Activated CD8-positive, alpha-beta T cell treated with anti-CD3 and anti-CD28 coated beads, Interleukin-2, amount 10 ng/mL, durations not matched to agents 7 days and 5 days (primary cell): ENCODE data around the gene PITPNC1. TPM values are rescaled to one million over a fixed set of nuclear protein-coding genes. Genes with fewer than 3 reads are reported as not detected.
"Not testable (repeated sequence)": the region's sequence is repeated elsewhere in the genome, so short reads cannot be mapped to it uniquely, and the experiment has no call there.

Source experiments
- ATAC-seq: fragments of 150-1000 bp; cut with Tn5 transposase; one replicate; pipeline ENCODE4 v1.10.0; 2021; ENCODE audit warnings: moderate library complexity
- CTCF ChIA-PET: fragments of 350-600 bp; sonication (Branson Sonifier 250); formaldehyde crosslinking; loops from one replicate; lab custom pipeline; 2021; ENCODE audit warnings: antibody characterized with exemption; lab: Charles Lee
- POLR2A ChIA-PET: fragments of 350-600 bp; sonication (Branson Sonifier 250); formaldehyde crosslinking; loops from one replicate; lab custom pipeline; 2021; ENCODE audit warnings: antibody characterized with exemption; lab: Charles Lee
- DNase-seq: peaks from one replicate; pipeline ENCODE4 v3.0.0-alpha.2; 2020
- H3K27ac Mint-ChIP-seq: one replicate; pipeline ENCODE4 v1.8.0; 2021; ENCODE audit warnings: mild to moderate bottlenecking, mixed read lengths
- H3K27me3 Mint-ChIP-seq: one replicate; pipeline ENCODE4 v1.8.0; 2021; ENCODE audit warnings: low read depth, mixed read lengths
- H3K36me3 Mint-ChIP-seq: one replicate; pipeline ENCODE4 v1.8.0; 2021; ENCODE audit warnings: low read depth, mixed read lengths
- H3K4me1 Mint-ChIP-seq: one replicate; pipeline ENCODE4 v1.8.0; 2021; ENCODE audit warnings: low read depth, mixed read lengths
- H3K4me3 Mint-ChIP-seq: one replicate; pipeline ENCODE4 v1.8.0; 2021; ENCODE audit warnings: mild to moderate bottlenecking, mixed read lengths
- H3K9me3 Mint-ChIP-seq: one replicate; pipeline ENCODE4 v1.8.0; 2022; ENCODE audit warnings: mixed read lengths; ENCODE audit not compliant: insufficient read depth
- total RNA-seq, 2 experiments: library from RNA; stranded (reverse); gene quantifications; one replicate each; pipeline ENCODE4 v1.2.3, GENCODE V29; 2021

PITPNC1 gene
- total RNA-seq, 2 experiments from 2014 or later: 74.0 to 76.5 TPM

- POLR2A ChIA-PET: interaction anchor here (0.6 to 1.8 kb wide), 4 partner anchors 55 to 93 kb away, joined by 3 to 10 read pairs (median 4); no protein-coding TSS in a partner anchor
- peaks cover 62% of the 10 kb centered on the region for H3K4me1 Mint-ChIP-seq
- DNase-seq (no peak), ATAC-seq (no peak)
- peaks cover 54% of the 10 kb centered on the region for H3K36me3 Mint-ChIP-seq
- H3K4me3 Mint-ChIP-seq: no peak overlapping the region
- H3K27ac Mint-ChIP-seq: no peak overlapping the region
- H3K9me3 Mint-ChIP-seq: no peaks in the 10 kb centered on the region
- CTCF ChIA-PET: interaction anchor here (0.7 to 6.9 kb wide), 8 partner anchors 7 to 219 kb away, joined by 3 to 181 read pairs (median 4); partner anchors contain the start of gene PITPNC1
- H3K27me3 Mint-ChIP-seq: no peaks in the 10 kb centered on the region
Measured at GRCh38 chr17:67385122-67385988, 8.3 kb downstream of the PITPNC1 start.

- Mint-ChIP-seq H3K27me3 (no peaks in the 10 kb centered on the region), H3K4me3 (no peak overlapping the region), H3K4me1 (peaks cover 69% of the 10 kb centered on the region), H3K27ac (peak overlapping the region; percentile 17), H3K9me3 (no peaks in the 10 kb centered on the region), H3K36me3 (peaks cover 54% of the 10 kb centered on the region)
- DNase-seq (peak; percentile 72), ATAC-seq (no peak)
- CTCF ChIA-PET: interaction anchor here (0.7 to 6.9 kb wide), 21 partner anchors 9 to 303 kb away, joined by 3 to 181 read pairs (median 5); partner anchors contain the start of gene PITPNC1
- POLR2A ChIA-PET: interaction anchor here (0.7 to 1.8 kb wide), 5 partner anchors 12 to 88 kb away, joined by 3 to 10 read pairs (median 4); no protein-coding TSS in a partner anchor
Measured at GRCh38 chr17:67386965-67387551, 10.0 kb downstream of the PITPNC1 start.

- H3K27ac Mint-ChIP-seq, H3K9me3 Mint-ChIP-seq, H3K4me3 Mint-ChIP-seq, DNase-seq, ATAC-seq, H3K27me3 Mint-ChIP-seq: not testable (repeated sequence)
- Mint-ChIP-seq H3K4me1 (peaks cover 76% of the 10 kb centered on the region), H3K36me3 (peaks cover 54% of the 10 kb centered on the region)
- POLR2A ChIA-PET: interaction anchor here (1.1 to 3.6 kb wide), 7 partner anchors 10 to 89 kb away, joined by 4 to 33 read pairs (median 10); no protein-coding TSS in a partner anchor
- CTCF ChIA-PET: interaction anchor here (1.4 to 6.9 kb wide), 9 partner anchors 10 to 105 kb away, joined by 3 to 181 read pairs (median 13); partner anchors contain the start of genes PITPNC1 and PSMD12
Measured at GRCh38 chr17:67388536-67388935, 11.5 kb downstream of the PITPNC1 start.

- H3K36me3 Mint-ChIP-seq: peaks cover 53% of the 10 kb centered on the region
- POLR2A ChIA-PET: interaction anchor here (0.8 to 3.6 kb wide), 6 partner anchors 10 to 89 kb away, joined by 3 to 33 read pairs (median 16); no protein-coding TSS in a partner anchor
- H3K4me3 Mint-ChIP-seq: no peak overlapping the region
- CTCF ChIA-PET: interaction anchor here (1.1 to 6.9 kb wide), 11 partner anchors 10 to 98 kb away, joined by 3 to 181 read pairs (median 5); partner anchors contain the start of genes PITPNC1 and PSMD12
- H3K4me1 Mint-ChIP-seq: peaks cover 77% of the 10 kb centered on the region
- ATAC-seq (no peak), DNase-seq (no peak)
- H3K27ac Mint-ChIP-seq: peak overlapping the region; percentile 0
- no peaks in the 10 kb centered on the region for H3K9me3 Mint-ChIP-seq
- no peaks in the 10 kb centered on the region for H3K27me3 Mint-ChIP-seq
Measured at GRCh38 chr17:67388986-67389385, 11.9 kb downstream of the PITPNC1 start.

GRCh38 chr17:67390006-67390645, 13.0 kb downstream of the PITPNC1 start:
- Mint-ChIP-seq H3K27ac (peak overlapping the region; percentile 93), H3K4me1 (peaks cover 74% of the 10 kb centered on the region), H3K27me3 (no peaks in the 10 kb centered on the region), H3K36me3 (peaks cover 49% of the 10 kb centered on the region), H3K9me3 (no peaks in the 10 kb centered on the region), H3K4me3 (peak overlapping the region; percentile 71)
- DNase-seq (no peak), ATAC-seq (peak; percentile 8)
- ChIA-PET CTCF (interaction anchor here (0.7 to 6.9 kb wide), 14 partner anchors 12 to 97 kb away, joined by 3 to 181 read pairs (median 4); partner anchors contain the start of genes PITPNC1 and PSMD12), POLR2A (interaction anchor here (0.8 to 3.6 kb wide), 10 partner anchors 10 to 89 kb away, joined by 3 to 33 read pairs (median 6); no protein-coding TSS in a partner anchor)

- Mint-ChIP-seq H3K4me3 (peak overlapping the region; percentile 71), H3K27me3 (no peaks in the 10 kb centered on the region), H3K9me3 (no peaks in the 10 kb centered on the region), H3K36me3 (peaks cover 49% of the 10 kb centered on the region), H3K27ac (peak overlapping the region; percentile 93), H3K4me1 (peaks cover 70% of the 10 kb centered on the region)
- CTCF ChIA-PET: interaction anchor here (0.7 to 6.9 kb wide), 10 partner anchors 13 to 86 kb away, joined by 3 to 181 read pairs (median 8); partner anchors contain the start of gene PITPNC1
- DNase-seq: peak; percentile 82
- ATAC-seq: peak; percentile 91
- POLR2A ChIA-PET: interaction anchor here (0.7 to 3.6 kb wide), 10 partner anchors 10 to 327 kb away, joined by 3 to 33 read pairs (median 6); partner anchors contain the start of gene NOL11
Measured at GRCh38 chr17:67390646-67391361, 13.7 kb downstream of the PITPNC1 start.

- Mint-ChIP-seq H3K4me3 (no peak overlapping the region), H3K27me3 (no peaks in the 10 kb centered on the region), H3K4me1 (peaks cover 60% of the 10 kb centered on the region), H3K36me3 (peaks cover 46% of the 10 kb centered on the region), H3K27ac (peak overlapping the region; percentile 44), H3K9me3 (no peaks in the 10 kb centered on the region)
- DNase-seq (no peak), ATAC-seq (no peak)
- CTCF ChIA-PET: interaction anchor here (6.9 kb wide), 1 partner anchor 49 kb away, joined by 40 read pairs; no protein-coding TSS in a partner anchor
- POLR2A ChIA-PET: interaction anchor here (1.2 kb wide), 1 partner anchor 49 kb away, joined by 4 read pairs; no protein-coding TSS in a partner anchor
Measured at GRCh38 chr17:67392111-67392510, 15.0 kb downstream of the PITPNC1 start.

GRCh38 chr17:67393809-67394397, 16.8 kb downstream of the PITPNC1 start:
- H3K27ac Mint-ChIP-seq: no peak overlapping the region

GRCh38 chr17:67399676-67400075, 22.6 kb downstream of the PITPNC1 start:
- Mint-ChIP-seq H3K36me3 (peaks cover 35% of the 10 kb centered on the region), H3K9me3 (peaks cover 5% of the 10 kb centered on the region), H3K27me3 (no peaks in the 10 kb centered on the region), H3K27ac (peak overlapping the region; percentile 85), H3K4me1 (peaks cover 67% of the 10 kb centered on the region), H3K4me3 (peak overlapping the region; percentile 24)
- ChIA-PET CTCF (interaction anchor here (1.8 kb wide), 1 partner anchor 76 kb away, joined by 11 read pairs; no protein-coding TSS in a partner anchor), POLR2A (no interaction called here)
- no peak for ATAC-seq
- no peak for DNase-seq

More at GRCh38 chr17:67393809-67394397, 16.8 kb downstream of the PITPNC1 start:
- ChIA-PET CTCF (interaction anchor here (1.0 to 1.5 kb wide), 4 partner anchors 16 to 81 kb away, joined by 3 to 6 read pairs (median 4); no protein-coding TSS in a partner anchor), POLR2A (interaction anchor here (1.0 kb wide), 2 partner anchors 16 to 47 kb away, joined by 5 read pairs; no protein-coding TSS in a partner anchor)
- H3K9me3 Mint-ChIP-seq: peaks cover 5% of the 10 kb centered on the region
- peaks cover 51% of the 10 kb centered on the region for H3K36me3 Mint-ChIP-seq
- H3K4me3 Mint-ChIP-seq: no peak overlapping the region
- H3K27me3 Mint-ChIP-seq: no peaks in the 10 kb centered on the region
- ATAC-seq: no peak
- no peak for DNase-seq
- H3K4me1 Mint-ChIP-seq: peaks cover 63% of the 10 kb centered on the region
